ENCODE measurements around the gene LUC7L. TPM values are rescaled to one million over a fixed set of nuclear protein-coding genes. Genes with fewer than 3 reads are reported as not detected.

Gene LUC7L
- total RNA-seq, 1 donor from 2014 or later = 53.0 TPM

DNA sequence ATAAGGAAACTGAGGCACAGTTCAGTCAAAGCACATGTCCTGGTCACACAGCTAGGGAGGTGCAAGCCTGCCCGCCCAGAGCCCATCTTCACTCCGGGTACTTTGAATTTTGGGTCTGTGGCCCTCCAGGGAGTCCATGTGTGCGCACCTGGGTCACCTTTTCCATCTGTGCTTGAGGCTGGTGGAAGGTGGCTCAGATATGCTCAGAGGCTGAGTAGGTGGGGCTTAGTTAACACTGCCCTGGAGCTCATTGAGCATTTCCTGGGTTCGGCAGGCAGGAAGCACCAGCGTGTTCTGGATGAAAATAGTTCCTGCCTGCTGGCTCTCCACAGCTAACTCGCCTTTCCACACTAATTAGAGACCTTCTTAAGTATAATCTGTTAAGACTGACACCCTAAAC is 24.6 kb upstream of the LUC7L start:
- Histone ChIP-seq H3K36me3 (peaks cover 33 to 60% of the 10 kb centered on the region in 2 donors), H3K27me3 (no peaks in the 10 kb centered on the region), H3K9me3 (no peaks in the 10 kb centered on the region), H3K4me1 (no peaks in the 10 kb centered on the region), H3K27ac (no peak overlapping the region), H3K4me3 (no peak overlapping the region)
- intact Hi-C loops (cut with DNase I) = no loop called here
- no peak for DNase-seq (ENCODE audit: low spot score in 2 of 2)
- TF ChIP-seq, protein P1, sequence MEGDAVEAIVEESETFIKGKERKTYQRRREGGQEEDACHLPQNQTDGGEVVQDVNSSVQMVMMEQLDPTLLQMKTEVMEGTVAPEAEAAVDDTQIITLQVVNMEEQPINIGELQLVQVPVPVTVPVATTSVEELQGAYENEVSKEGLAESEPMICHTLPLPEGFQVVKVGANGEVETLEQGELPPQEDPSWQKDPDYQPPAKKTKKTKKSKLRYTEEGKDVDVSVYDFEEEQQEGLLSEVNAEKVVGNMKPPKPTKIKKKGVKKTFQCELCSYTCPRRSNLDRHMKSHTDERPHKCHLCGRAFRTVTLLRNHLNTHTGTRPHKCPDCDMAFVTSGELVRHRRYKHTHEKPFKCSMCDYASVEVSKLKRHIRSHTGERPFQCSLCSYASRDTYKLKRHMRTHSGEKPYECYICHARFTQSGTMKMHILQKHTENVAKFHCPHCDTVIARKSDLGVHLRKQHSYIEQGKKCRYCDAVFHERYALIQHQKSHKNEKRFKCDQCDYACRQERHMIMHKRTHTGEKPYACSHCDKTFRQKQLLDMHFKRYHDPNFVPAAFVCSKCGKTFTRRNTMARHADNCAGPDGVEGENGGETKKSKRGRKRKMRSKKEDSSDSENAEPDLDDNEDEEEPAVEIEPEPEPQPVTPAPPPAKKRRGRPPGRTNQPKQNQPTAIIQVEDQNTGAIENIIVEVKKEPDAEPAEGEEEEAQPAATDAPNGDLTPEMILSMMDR (IDR thresholded peaks at IDR 0.05) = no peak

GRCh38 chr16:252366-253337 is 23.4 kb upstream of the LUC7L start:
- no peak overlapping the region for H3K27ac ChIP-seq
- H3K4me3 ChIP-seq = no peak overlapping the region
- intact Hi-C loops (cut with DNase I) = no loop called here
- peaks cover 33 to 57% of the 10 kb centered on the region in 2 donors for H3K36me3 ChIP-seq
- no peaks in the 10 kb centered on the region for H3K9me3 ChIP-seq
- DNase-seq (ENCODE audit: low spot score in 2 of 2) = no peak
- TF ChIP-seq, protein P1 (IDR thresholded peaks at IDR 0.05) = no peak
- H3K4me1 ChIP-seq = no peaks in the 10 kb centered on the region
- H3K27me3 ChIP-seq = no peaks in the 10 kb centered on the region

GRCh38 chr16:249431-249830 is 20.2 kb upstream of the LUC7L start:
- H3K4me1 ChIP-seq = no peaks in the 10 kb centered on the region
- no peak overlapping the region for H3K4me3 ChIP-seq
- intact Hi-C loops (cut with DNase I) = no loop called here
- peaks cover 24 to 40% of the 10 kb centered on the region in 2 donors for H3K36me3 ChIP-seq
- TF ChIP-seq, protein P1 (IDR thresholded peaks at IDR 0.05) = no peak
- H3K27me3 ChIP-seq = no peaks in the 10 kb centered on the region
- DNase-seq (ENCODE audit: low spot score in 2 of 2) = no peak
- no peak overlapping the region for H3K27ac ChIP-seq
- no peaks in the 10 kb centered on the region for H3K9me3 ChIP-seq

DNA sequence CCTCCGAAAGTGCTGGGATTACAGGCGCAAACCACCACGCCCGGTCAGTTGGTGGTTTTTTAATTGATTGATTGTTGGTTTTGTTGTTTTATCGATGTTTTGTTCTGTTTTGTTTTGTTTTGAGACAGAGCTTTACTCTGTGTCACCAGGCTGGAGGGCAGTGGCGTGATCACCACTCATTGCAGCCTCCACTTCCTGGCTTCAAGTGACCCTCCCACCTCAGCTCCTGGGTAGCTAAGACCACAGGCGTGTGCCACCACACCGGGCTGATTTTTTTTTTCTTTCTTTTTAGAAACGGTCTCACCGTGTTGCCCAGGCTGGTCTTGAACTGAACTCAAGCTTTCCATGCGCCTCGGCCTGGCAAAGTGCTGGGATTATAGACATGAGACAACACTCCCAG is 17.8 kb upstream of the LUC7L start:
- Histone ChIP-seq H3K36me3 (peaks cover 17 to 21% of the 10 kb centered on the region in 2 donors), H3K27me3 (no peaks in the 10 kb centered on the region), H3K4me3 (no peak overlapping the region), H3K4me1 (no peaks in the 10 kb centered on the region), H3K27ac (no peak overlapping the region), H3K9me3 (no peaks in the 10 kb centered on the region)
- intact Hi-C loops (cut with DNase I) = no loop called here
- TF ChIP-seq, protein P1 (IDR thresholded peaks at IDR 0.05) = no peak
- DNase-seq (ENCODE audit: low spot score in 2 of 2) = no peak

GRCh38 chr16:245105-245504 is 15.9 kb upstream of the LUC7L start:
- intact Hi-C loops (cut with DNase I) = no loop called here
- no peak overlapping the region for H3K4me3 ChIP-seq
- TF ChIP-seq, protein P1 (IDR thresholded peaks at IDR 0.05) = no peak

More at GRCh38 chr16:245105-245504, 15.9 kb upstream of the LUC7L start:
- Histone ChIP-seq H3K27me3 (no peaks in the 10 kb centered on the region), H3K4me1 (no peaks in the 10 kb centered on the region), H3K9me3 (no peaks in the 10 kb centered on the region), H3K36me3 (peaks cover 8% of the 10 kb centered on the region in 2 donors), H3K27ac (no peak overlapping the region)
- DNase-seq (ENCODE audit: low spot score in 2 of 2) = no peak
